Left renal pelvis (tissue), 4 donors: ENCODE data around the gene SLC9A6. TPM values are rescaled to one million over a fixed set of nuclear protein-coding genes. Genes with fewer than 3 reads are reported as not detected.

ENCODE experiments used
- DNase-seq, 4 donors: peaks; one replicate each; pipeline ENCODE4 v3.0.0-alpha.2; 2013; ENCODE audit warnings: low read depth in 4 of 4, low spot score in 3 of 4
- polyA plus RNA-seq, 4 donors: library from polyadenylated mRNA; unstranded; fragments of 120-200 nt; gene quantifications; one replicate each; pipeline ENCODE4 v1.2.1, GENCODE V29; 2013; ENCODE audit not compliant: insufficient read length in 4 of 4

The SLC9A6 gene
- 10 to 100 TPM; 11.8 to 18.3 (median 16.8) TPM for polyA plus RNA-seq

GRCh38 chrX:135985157-135985972 is at the start of gene SLC9A6:
Gene SLC9A6, plus strand, starts transcription at chrX:135985435. Its CDS starts 224 bp downstream, at chrX:135985659.
- peak in 1 of 4 donors; percentile 46 for DNase-seq

GRCh38 chrX:135944486-135944885 is 40.7 kb upstream of the SLC9A6 start:
- DNase-seq = no peak

GRCh38 chrX:135951291-135951690 is 33.9 kb upstream of the SLC9A6 start:
- no peak for DNase-seq

- peak in 1 of 4 donors; percentile 2 for DNase-seq
Measured at GRCh38 chrX:135973025-135973547, 12.1 kb upstream of the SLC9A6 start.

GRCh38 chrX:135973548-135974278 is 11.5 kb upstream of the SLC9A6 start, which contains the start of gene MMGT1:
Gene MMGT1, minus strand, starts transcription at chrX:135973988. Its CDS starts 313 bp downstream, at chrX:135973675.
- DNase-seq = peak in 1 of 4 donors; percentile 65

- DNase-seq = peak in 1 of 4 donors; percentile 47
Measured at GRCh38 chrX:135974279-135974856, 10.9 kb upstream of the SLC9A6 start.

GRCh38 chrX:135975421-135975820 is 9.8 kb upstream of the SLC9A6 start:
- DNase-seq = no peak

- DNase-seq = no peak
Measured at GRCh38 chrX:135977611-135978010, 7.6 kb upstream of the SLC9A6 start.

GRCh38 chrX:135981010-135981409 is 4.2 kb upstream of the SLC9A6 start:
- no peak for DNase-seq

GRCh38 chrX:135981668-135982067 is 3.6 kb upstream of the SLC9A6 start:
- DNase-seq = no peak

- DNase-seq = no peak
Measured at GRCh38 chrX:135982860-135983259, 2.4 kb upstream of the SLC9A6 start.

- DNase-seq = no peak
Measured at GRCh38 chrX:135984256-135984655, 979 bp upstream of the SLC9A6 start.

GRCh38 chrX:135984791-135985156 is 461 bp upstream of the SLC9A6 start:
- DNase-seq = no peak

- no peak for DNase-seq
Measured at GRCh38 chrX:135985973-135986310, 707 bp downstream of the SLC9A6 start.

GRCh38 chrX:135988245-135988644 is 3.0 kb downstream of the SLC9A6 start:
- no peak for DNase-seq

- no peak for DNase-seq
Measured at GRCh38 chrX:136015016-136015415, 29.8 kb downstream of the SLC9A6 start.

GRCh38 chrX:136016881-136017280 is 31.6 kb downstream of the SLC9A6 start:
- no peak for DNase-seq

- DNase-seq = no peak
Measured at GRCh38 chrX:136019226-136019625, 34.0 kb downstream of the SLC9A6 start.

GRCh38 chrX:136021160-136021559 is 35.9 kb downstream of the SLC9A6 start:
- DNase-seq = no peak

- no peak for DNase-seq
Measured at GRCh38 chrX:136021903-136022302, 36.7 kb downstream of the SLC9A6 start.

- no peak for DNase-seq
Measured at GRCh38 chrX:136025091-136025490, 39.9 kb downstream of the SLC9A6 start.
